Osteocyte (in vitro differentiated cells): Measurements from ENCODE around the gene KIF13A. TPM values are rescaled to one million over a fixed set of nuclear protein-coding genes. Genes with fewer than 3 reads are reported as not detected.

Experiments
- DNase-seq: peaks from one replicate; pipeline ENCODE4 v3.0.0; 2021; ENCODE audit warnings: mixed read lengths; ENCODE audit not compliant: unreplicated experiment; ENCODE audit errors: extremely low spot score
- H3K27ac Mint-ChIP-seq: one replicate; pipeline ENCODE4 v1.8.0; 2021; ENCODE audit warnings: mild to moderate bottlenecking, mixed read lengths; ENCODE audit not compliant: unreplicated experiment
- H3K27me3 Mint-ChIP-seq: one replicate; pipeline ENCODE4 v1.8.0; 2021; ENCODE audit warnings: mixed read lengths; ENCODE audit not compliant: unreplicated experiment
- H3K36me3 Mint-ChIP-seq: one replicate; pipeline ENCODE4 v1.8.0; 2021; ENCODE audit warnings: mixed read lengths; ENCODE audit not compliant: unreplicated experiment
- H3K4me1 Mint-ChIP-seq: one replicate; pipeline ENCODE4 v1.8.0; 2021; ENCODE audit warnings: mixed read lengths; ENCODE audit not compliant: unreplicated experiment
- H3K4me3 Mint-ChIP-seq: one replicate; pipeline ENCODE4 v1.8.0; 2021; ENCODE audit warnings: mild to moderate bottlenecking, moderate library complexity, mixed read lengths; ENCODE audit not compliant: unreplicated experiment
- H3K9me3 Mint-ChIP-seq: one replicate; pipeline ENCODE4 v1.8.0; 2021; ENCODE audit warnings: mixed read lengths; ENCODE audit not compliant: unreplicated experiment
- total RNA-seq: library from RNA; stranded (reverse); gene quantifications from 2 replicates; pipeline ENCODE4 v1.2.1, GENCODE V29; 2021
- TF ChIP-seq, protein P1 (sequence below): fragments of 200-600 bp; sonication (generic); IDR thresholded peaks from 2 replicates; pipeline ENCODE4 v1.5.0; 2021; ENCODE audit warnings: antibody characterized with exemption, mild to moderate bottlenecking, moderate library complexity

Gene KIF13A
- total RNA-seq, 1 donor from 2014 or later = 47.5 TPM

- Mint-ChIP-seq H3K9me3 (no peaks in the 10 kb centered on the region), H3K4me1 (peaks cover 20% of the 10 kb centered on the region), H3K4me3 (no peak overlapping the region), H3K27me3 (no peaks in the 10 kb centered on the region), H3K27ac (no peak overlapping the region), H3K36me3 (no peaks in the 10 kb centered on the region)
- TF ChIP-seq, protein P1, sequence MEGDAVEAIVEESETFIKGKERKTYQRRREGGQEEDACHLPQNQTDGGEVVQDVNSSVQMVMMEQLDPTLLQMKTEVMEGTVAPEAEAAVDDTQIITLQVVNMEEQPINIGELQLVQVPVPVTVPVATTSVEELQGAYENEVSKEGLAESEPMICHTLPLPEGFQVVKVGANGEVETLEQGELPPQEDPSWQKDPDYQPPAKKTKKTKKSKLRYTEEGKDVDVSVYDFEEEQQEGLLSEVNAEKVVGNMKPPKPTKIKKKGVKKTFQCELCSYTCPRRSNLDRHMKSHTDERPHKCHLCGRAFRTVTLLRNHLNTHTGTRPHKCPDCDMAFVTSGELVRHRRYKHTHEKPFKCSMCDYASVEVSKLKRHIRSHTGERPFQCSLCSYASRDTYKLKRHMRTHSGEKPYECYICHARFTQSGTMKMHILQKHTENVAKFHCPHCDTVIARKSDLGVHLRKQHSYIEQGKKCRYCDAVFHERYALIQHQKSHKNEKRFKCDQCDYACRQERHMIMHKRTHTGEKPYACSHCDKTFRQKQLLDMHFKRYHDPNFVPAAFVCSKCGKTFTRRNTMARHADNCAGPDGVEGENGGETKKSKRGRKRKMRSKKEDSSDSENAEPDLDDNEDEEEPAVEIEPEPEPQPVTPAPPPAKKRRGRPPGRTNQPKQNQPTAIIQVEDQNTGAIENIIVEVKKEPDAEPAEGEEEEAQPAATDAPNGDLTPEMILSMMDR = no peak
- DNase-seq = no peak
Observed at GRCh38 chr6:17719323-17720041, 268.0 kb downstream of the KIF13A start.

DNA sequence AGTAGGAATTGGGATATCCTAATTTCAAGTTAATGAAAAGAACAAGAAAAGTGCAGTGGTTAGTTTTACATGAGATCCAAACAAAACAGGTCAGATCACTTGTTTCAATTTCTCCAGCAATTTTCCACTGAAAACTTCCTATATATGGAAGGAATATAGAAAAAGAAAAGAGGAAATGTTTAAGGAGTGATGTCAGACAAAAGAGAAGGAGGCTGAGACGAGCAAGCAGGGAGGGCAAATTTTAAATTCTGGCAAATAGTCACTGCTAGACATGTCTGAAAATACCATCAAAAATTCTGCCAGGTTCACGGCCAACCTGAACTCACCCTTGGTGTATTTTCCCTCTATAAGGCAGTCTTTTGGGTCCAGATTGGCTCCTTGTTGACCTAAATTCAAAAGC lies 271.2 kb downstream of the KIF13A start:
- peaks cover 29% of the 10 kb centered on the region for H3K4me1 Mint-ChIP-seq
- H3K27me3 Mint-ChIP-seq = no peaks in the 10 kb centered on the region
- H3K27ac Mint-ChIP-seq = peak overlapping the region; percentile 70
- H3K4me3 Mint-ChIP-seq = no peak overlapping the region
- TF ChIP-seq, protein P1 = no peak
- H3K9me3 Mint-ChIP-seq = no peaks in the 10 kb centered on the region
- no peak for DNase-seq
- no peaks in the 10 kb centered on the region for H3K36me3 Mint-ChIP-seq

GRCh38 chr6:17714879-17715851 lies 272.3 kb downstream of the KIF13A start:
- no peaks in the 10 kb centered on the region for H3K27me3 Mint-ChIP-seq
- peak overlapping the region; percentile 88 for H3K27ac Mint-ChIP-seq
- no peaks in the 10 kb centered on the region for H3K9me3 Mint-ChIP-seq

DNA sequence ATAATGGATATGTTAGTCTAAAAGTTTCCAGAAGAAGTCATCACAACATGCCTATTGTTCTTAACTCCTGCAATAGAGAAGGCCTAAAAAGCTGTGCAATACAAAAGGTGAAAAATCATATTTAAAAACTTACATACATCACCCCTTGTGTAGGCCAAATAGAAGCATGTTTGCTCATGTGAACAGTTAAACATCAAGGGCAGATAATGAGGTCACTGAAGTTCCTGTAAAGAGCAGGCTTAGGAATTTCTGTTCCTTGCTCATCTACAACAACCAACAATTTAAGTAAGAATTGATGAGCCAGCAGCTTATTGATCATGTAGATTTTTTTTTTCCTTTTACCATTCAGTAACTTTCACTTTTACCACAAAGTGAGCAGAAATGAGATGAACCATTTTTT lies 273.3 kb downstream of the KIF13A start:
- H3K27me3 Mint-ChIP-seq = no peaks in the 10 kb centered on the region
- no peaks in the 10 kb centered on the region for H3K36me3 Mint-ChIP-seq
- no peaks in the 10 kb centered on the region for H3K9me3 Mint-ChIP-seq
- TF ChIP-seq, protein P1 = no peak
- no peak for DNase-seq
- H3K4me1 Mint-ChIP-seq = peaks cover 29% of the 10 kb centered on the region
- H3K4me3 Mint-ChIP-seq = no peak overlapping the region
- peak overlapping the region; percentile 88 for H3K27ac Mint-ChIP-seq

More at GRCh38 chr6:17714879-17715851, 272.3 kb downstream of the KIF13A start:
- Mint-ChIP-seq H3K36me3 (no peaks in the 10 kb centered on the region), H3K4me3 (no peak overlapping the region), H3K4me1 (peaks cover 29% of the 10 kb centered on the region)
- DNase-seq = no peak
- TF ChIP-seq, protein P1 = no peak

- Mint-ChIP-seq H3K27ac (no peak overlapping the region), H3K4me3 (no peak overlapping the region)
- DNase-seq = no peak
Observed at GRCh38 chr6:17712576-17712975, 274.9 kb downstream of the KIF13A start.

More at GRCh38 chr6:17712576-17712975, 274.9 kb downstream of the KIF13A start:
- TF ChIP-seq, protein P1 = no peak
- Mint-ChIP-seq H3K27me3 (no peaks in the 10 kb centered on the region), H3K36me3 (no peaks in the 10 kb centered on the region), H3K4me1 (peaks cover 29% of the 10 kb centered on the region), H3K9me3 (no peaks in the 10 kb centered on the region)
